PFSK-1 (cell line): ENCODE measurements around the gene PALD1.

ENCODE experiments used
- FOXP2 ChIP-seq: optimal IDR thresholded peaks from 2 replicates; pipeline ENCODE3; 2011; ENCODE audit warnings: borderline replicate concordance, control low read depth, inconsistent platforms; ENCODE audit not compliant: insufficient read depth; ENCODE audit errors: extremely low read length, extremely low read depth
- POLR2AphosphoS5 ChIP-seq: IDR thresholded peaks from 2 replicates; pipeline ENCODE4 v1.6.1; 2012; ENCODE audit warnings: low read depth, mild to moderate bottlenecking, control low read depth, low read length, moderate library complexity
- SIN3A ChIP-seq: IDR thresholded peaks from 2 replicates; pipeline ENCODE4 v1.6.1; 2012; ENCODE audit warnings: mild to moderate bottlenecking, low read length, moderate library complexity, borderline replicate concordance; ENCODE audit not compliant: insufficient read depth
- TAF1 ChIP-seq: IDR thresholded peaks from 2 replicates; pipeline ENCODE4 v1.6.1; 2012; ENCODE audit warnings: low read length, control low read depth, borderline replicate concordance; ENCODE audit not compliant: insufficient read depth
- TF ChIP-seq, protein P1 (sequence below), 2 experiments: IDR thresholded peaks; 2 replicates each; pipeline versions ENCODE4 v1.6.1 to v1.8.0; 2011 to 2012; ENCODE audit warnings: low read depth in 2 of 2, low read length in 2 of 2, control low read depth in 1 of 2, inconsistent platforms in 1 of 2, mild to moderate bottlenecking in 1 of 2, moderate library complexity in 1 of 2; ENCODE audit not compliant: insufficient read depth in 1 of 2

Gene PALD1

DNA sequence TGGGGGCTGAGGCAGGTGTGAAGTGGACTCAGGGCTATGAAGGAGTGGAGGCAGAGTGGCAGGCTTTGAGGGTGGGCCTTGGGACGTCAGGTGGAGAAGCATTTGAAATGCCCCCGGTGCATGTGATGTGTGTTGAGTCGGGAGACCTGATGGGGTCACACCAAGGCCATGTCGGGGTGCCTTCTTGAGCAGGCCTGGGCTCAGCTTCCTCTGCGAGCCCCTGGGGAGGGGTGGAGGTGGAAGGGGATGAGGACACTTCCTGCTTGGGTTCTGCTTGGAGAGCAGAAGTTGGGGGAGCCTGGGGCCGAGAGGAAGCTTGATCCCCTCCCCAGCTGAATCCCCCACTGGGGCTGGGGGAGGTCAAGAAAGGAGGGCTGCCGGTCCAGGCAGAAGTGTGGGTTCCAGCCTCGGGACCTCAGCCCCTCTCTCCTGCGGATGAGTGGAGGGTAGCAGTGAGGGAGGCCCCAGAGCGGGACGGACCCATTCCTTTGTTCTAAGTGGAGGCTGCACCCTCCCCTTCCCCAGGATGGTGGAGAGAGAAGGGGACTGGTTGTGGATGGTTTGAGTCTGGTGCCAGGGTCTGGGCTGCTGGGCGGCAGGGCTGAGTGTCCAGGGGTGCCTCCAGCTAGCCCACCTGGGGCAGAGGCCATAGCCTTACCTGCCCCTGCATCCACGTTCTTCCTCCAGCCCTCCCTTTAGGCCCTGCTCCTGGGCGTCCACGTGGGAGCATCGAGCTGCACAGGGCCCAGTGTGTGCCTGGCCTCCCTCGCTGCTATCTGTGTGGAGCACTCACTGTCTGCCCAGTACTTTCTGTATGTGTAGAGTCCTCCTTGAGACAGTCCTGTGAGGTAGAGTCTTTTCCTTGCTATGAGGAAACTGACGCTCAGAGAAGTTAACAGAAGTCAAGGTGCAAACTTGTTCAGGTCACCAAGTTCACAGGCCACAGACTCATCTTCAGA is 87.3 kb downstream of the PALD1 start:
- TF ChIP-seq SIN3A (no peak), POLR2AphosphoS5 (no peak), FOXP2 (no peak), TAF1 (no peak)
- TF ChIP-seq, protein P1, sequence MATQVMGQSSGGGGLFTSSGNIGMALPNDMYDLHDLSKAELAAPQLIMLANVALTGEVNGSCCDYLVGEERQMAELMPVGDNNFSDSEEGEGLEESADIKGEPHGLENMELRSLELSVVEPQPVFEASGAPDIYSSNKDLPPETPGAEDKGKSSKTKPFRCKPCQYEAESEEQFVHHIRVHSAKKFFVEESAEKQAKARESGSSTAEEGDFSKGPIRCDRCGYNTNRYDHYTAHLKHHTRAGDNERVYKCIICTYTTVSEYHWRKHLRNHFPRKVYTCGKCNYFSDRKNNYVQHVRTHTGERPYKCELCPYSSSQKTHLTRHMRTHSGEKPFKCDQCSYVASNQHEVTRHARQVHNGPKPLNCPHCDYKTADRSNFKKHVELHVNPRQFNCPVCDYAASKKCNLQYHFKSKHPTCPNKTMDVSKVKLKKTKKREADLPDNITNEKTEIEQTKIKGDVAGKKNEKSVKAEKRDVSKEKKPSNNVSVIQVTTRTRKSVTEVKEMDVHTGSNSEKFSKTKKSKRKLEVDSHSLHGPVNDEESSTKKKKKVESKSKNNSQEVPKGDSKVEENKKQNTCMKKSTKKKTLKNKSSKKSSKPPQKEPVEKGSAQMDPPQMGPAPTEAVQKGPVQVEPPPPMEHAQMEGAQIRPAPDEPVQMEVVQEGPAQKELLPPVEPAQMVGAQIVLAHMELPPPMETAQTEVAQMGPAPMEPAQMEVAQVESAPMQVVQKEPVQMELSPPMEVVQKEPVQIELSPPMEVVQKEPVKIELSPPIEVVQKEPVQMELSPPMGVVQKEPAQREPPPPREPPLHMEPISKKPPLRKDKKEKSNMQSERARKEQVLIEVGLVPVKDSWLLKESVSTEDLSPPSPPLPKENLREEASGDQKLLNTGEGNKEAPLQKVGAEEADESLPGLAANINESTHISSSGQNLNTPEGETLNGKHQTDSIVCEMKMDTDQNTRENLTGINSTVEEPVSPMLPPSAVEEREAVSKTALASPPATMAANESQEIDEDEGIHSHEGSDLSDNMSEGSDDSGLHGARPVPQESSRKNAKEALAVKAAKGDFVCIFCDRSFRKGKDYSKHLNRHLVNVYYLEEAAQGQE (IDR thresholded peaks at IDR 0.05; ENCODE audit: insufficient read depth in 1 of 2, low read depth in 2 of 2, low read length in 2 of 2), result no peak

- TF ChIP-seq, protein P1 (IDR thresholded peaks at IDR 0.05; ENCODE audit: insufficient read depth in 1 of 2, low read depth in 2 of 2, low read length in 2 of 2), result no peak
- TF ChIP-seq FOXP2 (no peak), TAF1 (no peak)
These were observed 88.1 kb downstream of the PALD1 start for GRCh38 chr10:70566515-70567290.

- TF ChIP-seq, protein P1 (IDR thresholded peaks at IDR 0.05; ENCODE audit: insufficient read depth in 1 of 2, low read depth in 2 of 2, low read length in 2 of 2), result no peak
- TF ChIP-seq TAF1 (no peak), SIN3A (no peak), FOXP2 (no peak), POLR2AphosphoS5 (no peak)
These were observed 89.0 kb downstream of the PALD1 start for GRCh38 chr10:70567603-70568002.

- TF ChIP-seq TAF1, result no peak
These were observed 89.5 kb downstream of the PALD1 start for GRCh38 chr10:70568113-70568512.

DNA sequence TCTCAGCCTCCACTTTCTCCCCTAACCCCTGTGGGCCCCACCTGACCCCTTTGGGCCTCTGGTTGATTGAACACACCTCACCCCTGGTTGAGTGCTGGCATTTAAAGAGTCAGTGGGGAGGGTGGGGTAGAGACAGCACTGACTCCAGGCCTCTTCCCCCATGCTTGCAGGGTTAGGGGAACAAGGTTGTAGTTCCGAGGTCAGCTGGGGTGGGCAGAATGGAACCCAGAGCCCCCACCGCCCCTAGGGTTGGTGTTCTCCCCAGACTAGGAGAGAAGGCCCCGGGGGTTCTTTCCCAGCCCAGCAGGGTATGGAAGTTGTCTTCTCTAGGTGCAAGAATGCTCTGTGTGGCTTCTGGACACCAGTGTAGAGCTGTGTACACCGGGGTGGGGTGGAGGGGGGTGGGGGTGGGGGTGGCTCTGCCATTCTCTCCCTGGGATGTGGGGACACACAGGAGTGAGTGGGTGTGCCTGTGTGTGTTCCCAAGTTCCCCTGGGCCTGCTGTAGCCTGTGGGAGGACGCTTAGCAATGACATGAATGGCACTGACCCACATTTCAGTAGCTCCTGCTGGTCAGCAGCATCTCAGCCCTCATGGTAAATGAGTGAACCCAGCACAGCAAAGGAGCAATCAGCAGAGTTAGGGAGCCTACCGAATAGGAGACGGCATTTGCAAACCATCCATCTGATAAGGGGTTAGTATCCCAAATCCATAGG is 90.4 kb downstream of the PALD1 start:
- TF ChIP-seq POLR2AphosphoS5, result no peak
- TF ChIP-seq TAF1, result no peak
- no peak for TF ChIP-seq SIN3A
- TF ChIP-seq, protein P1 (IDR thresholded peaks at IDR 0.05; ENCODE audit: insufficient read depth in 1 of 2, low read depth in 2 of 2, low read length in 2 of 2), result no peak
- no peak for TF ChIP-seq FOXP2
